Measurements from ENCODE around the gene ADCY9. TPM values are rescaled to one million over a fixed set of nuclear protein-coding genes. Genes with fewer than 3 reads are reported as not detected.

ADCY9 gene
- total RNA-seq, 2 experiments from 2014 or later = 7.1 to 7.4 TPM

DNA sequence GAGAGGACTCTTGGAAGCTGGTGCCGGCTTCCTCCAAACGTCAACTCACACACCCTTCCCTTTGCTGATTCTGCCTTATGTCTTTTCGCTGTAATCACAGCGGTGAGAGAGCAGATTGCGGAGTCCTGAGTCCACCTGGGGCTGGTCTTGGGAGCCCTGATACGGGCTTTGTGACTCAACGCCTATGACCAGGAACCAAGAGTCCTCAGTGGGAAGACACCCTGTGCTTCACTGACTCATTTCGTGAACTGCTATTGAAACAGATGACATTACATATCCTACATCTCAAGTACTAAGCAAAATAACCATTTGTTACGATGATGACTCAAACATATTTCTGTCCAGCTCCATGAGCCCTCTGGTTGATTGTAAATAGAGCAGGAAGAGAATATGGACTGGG is 145.0 kb downstream of the ADCY9 start:
- Mint-ChIP-seq H3K9me3 (no peaks in the 10 kb centered on the region), H3K4me1 (ENCODE audit: low read depth) (no peaks in the 10 kb centered on the region), H3K27me3 (no peaks in the 10 kb centered on the region), H3K4me3 (no peak overlapping the region), H3K27ac (no peak overlapping the region), H3K36me3 (ENCODE audit: low read depth) (no peaks in the 10 kb centered on the region)
- ChIA-PET POLR2A (no interaction called here), CTCF (no interaction called here)
- Histone ChIP-seq H3K36me3 (ENCODE audit: insufficient read depth, low read length) (no peaks in the 10 kb centered on the region), H3K4me3 (ENCODE audit: low read length) (no peak overlapping the region), H3K27me3 (ENCODE audit: control insufficient read depth in 1 of 2, insufficient read depth in 2 of 2, low read length in 2 of 2) (no peaks in the 10 kb centered on the region), H3K9me3 (ENCODE audit: control insufficient read depth in 1 of 2, insufficient read depth in 1 of 2, low read length in 2 of 2) (peaks cover 0 to 8% of the 10 kb centered on the region in 2 experiments), H3K4me1 (ENCODE audit: insufficient read depth, low read length) (no peaks in the 10 kb centered on the region), H3K27ac (ENCODE audit: low read depth in 1 of 2, low read length in 2 of 2) (no peak overlapping the region)
- ATAC-seq (ENCODE audit: poor library complexity) (no peak), DNase-seq (no peak)
- no peak for TF ChIP-seq CTCF (IDR thresholded peaks at IDR 0.05)
- intact Hi-C loops (cut with DNase I, micrococcal nuclease) = no loop called here

- no peak for TF ChIP-seq CTCF (IDR thresholded peaks at IDR 0.05)
- H3K4me1 Mint-ChIP-seq (ENCODE audit: low read depth) = peaks cover 5% of the 10 kb centered on the region
- ATAC-seq (ENCODE audit: poor library complexity) (no peak), DNase-seq (no peak)
- no peak overlapping the region for H3K27ac Mint-ChIP-seq
- no peaks in the 10 kb centered on the region for H3K36me3 Mint-ChIP-seq (ENCODE audit: low read depth)
- Histone ChIP-seq H3K9me3 (ENCODE audit: control insufficient read depth in 1 of 2, insufficient read depth in 1 of 2, low read length in 2 of 2) (peaks cover 0 to 17% of the 10 kb centered on the region in 2 experiments), H3K27me3 (ENCODE audit: control insufficient read depth in 1 of 2, insufficient read depth in 2 of 2, low read length in 2 of 2) (no peaks in the 10 kb centered on the region), H3K4me3 (ENCODE audit: low read length) (no peak overlapping the region), H3K36me3 (ENCODE audit: insufficient read depth, low read length) (peaks cover 5% of the 10 kb centered on the region), H3K4me1 (ENCODE audit: insufficient read depth, low read length) (peaks cover 7% of the 10 kb centered on the region), H3K27ac (ENCODE audit: low read depth in 1 of 2, low read length in 2 of 2) (no peak overlapping the region)
- no peaks in the 10 kb centered on the region for H3K27me3 Mint-ChIP-seq
- intact Hi-C loops (cut with DNase I, micrococcal nuclease) = no loop called here
- CTCF ChIA-PET = no interaction called here
- POLR2A ChIA-PET = no interaction called here
- no peaks in the 10 kb centered on the region for H3K9me3 Mint-ChIP-seq
- H3K4me3 Mint-ChIP-seq = no peak overlapping the region
Measured at GRCh38 chr16:3968551-3968950, 147.7 kb downstream of the ADCY9 start.

- intact Hi-C loops (cut with DNase I, micrococcal nuclease) = no loop called here
- no peak for TF ChIP-seq CTCF (IDR thresholded peaks at IDR 0.05)
- Histone ChIP-seq H3K36me3 (ENCODE audit: insufficient read depth, low read length) (peaks cover 5% of the 10 kb centered on the region), H3K4me1 (ENCODE audit: insufficient read depth, low read length) (peaks cover 24% of the 10 kb centered on the region), H3K4me3 (ENCODE audit: low read length) (no peak overlapping the region), H3K9me3 (ENCODE audit: control insufficient read depth in 1 of 2, insufficient read depth in 1 of 2, low read length in 2 of 2) (peaks cover 0 to 17% of the 10 kb centered on the region in 2 experiments), H3K27ac (ENCODE audit: low read depth in 1 of 2, low read length in 2 of 2) (no peak overlapping the region), H3K27me3 (ENCODE audit: control insufficient read depth in 1 of 2, insufficient read depth in 2 of 2, low read length in 2 of 2) (no peaks in the 10 kb centered on the region)
- Mint-ChIP-seq H3K4me3 (no peak overlapping the region), H3K27me3 (no peaks in the 10 kb centered on the region), H3K4me1 (ENCODE audit: low read depth) (peaks cover 20% of the 10 kb centered on the region), H3K9me3 (peaks cover 3% of the 10 kb centered on the region), H3K27ac (no peak overlapping the region), H3K36me3 (ENCODE audit: low read depth) (peaks cover 4% of the 10 kb centered on the region)
- DNase-seq (no peak), ATAC-seq (ENCODE audit: poor library complexity) (no peak)
- POLR2A ChIA-PET = no interaction called here
- CTCF ChIA-PET = no interaction called here
Measured at GRCh38 chr16:3966681-3967080, 149.6 kb downstream of the ADCY9 start.
